VCaP (cell line): ENCODE data around the gene SIN3B.

ENCODE experiments used
- H3K27ac ChIP-seq: fragments of 450-650 bp; 2 replicates; pipeline ENCODE4 v1.5.1; 2017
- TF ChIP-seq, protein P1 (sequence below): fragments of 450-650 bp; conservative IDR thresholded peaks from 2 replicates; pipeline ENCODE4 v1.5.1; 2017; ENCODE audit warnings: mild to moderate bottlenecking, moderate library complexity

Gene SIN3B

DNA sequence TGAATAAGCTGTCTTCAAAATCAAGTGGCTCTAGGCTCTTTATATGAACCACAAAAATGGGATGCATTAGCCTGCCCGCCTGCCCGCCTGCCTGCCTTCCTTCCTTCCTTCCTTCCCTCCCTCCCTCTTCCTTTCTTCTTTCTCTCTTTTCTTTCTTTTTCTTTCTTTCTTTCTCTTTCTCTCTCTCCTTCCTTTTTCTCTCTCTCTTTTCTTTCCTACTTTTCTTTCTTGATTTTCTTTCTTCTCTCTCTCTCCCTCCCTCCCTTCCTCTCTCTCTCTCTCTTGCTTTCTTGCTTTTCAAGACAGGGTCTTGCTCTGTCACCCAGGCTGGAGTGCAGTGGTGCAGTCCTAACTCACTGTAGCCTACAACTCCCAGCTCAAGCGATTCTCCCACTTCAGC is 86.5 kb downstream of the SIN3B start:
- no peak overlapping the region for H3K27ac ChIP-seq
- TF ChIP-seq, protein P1, sequence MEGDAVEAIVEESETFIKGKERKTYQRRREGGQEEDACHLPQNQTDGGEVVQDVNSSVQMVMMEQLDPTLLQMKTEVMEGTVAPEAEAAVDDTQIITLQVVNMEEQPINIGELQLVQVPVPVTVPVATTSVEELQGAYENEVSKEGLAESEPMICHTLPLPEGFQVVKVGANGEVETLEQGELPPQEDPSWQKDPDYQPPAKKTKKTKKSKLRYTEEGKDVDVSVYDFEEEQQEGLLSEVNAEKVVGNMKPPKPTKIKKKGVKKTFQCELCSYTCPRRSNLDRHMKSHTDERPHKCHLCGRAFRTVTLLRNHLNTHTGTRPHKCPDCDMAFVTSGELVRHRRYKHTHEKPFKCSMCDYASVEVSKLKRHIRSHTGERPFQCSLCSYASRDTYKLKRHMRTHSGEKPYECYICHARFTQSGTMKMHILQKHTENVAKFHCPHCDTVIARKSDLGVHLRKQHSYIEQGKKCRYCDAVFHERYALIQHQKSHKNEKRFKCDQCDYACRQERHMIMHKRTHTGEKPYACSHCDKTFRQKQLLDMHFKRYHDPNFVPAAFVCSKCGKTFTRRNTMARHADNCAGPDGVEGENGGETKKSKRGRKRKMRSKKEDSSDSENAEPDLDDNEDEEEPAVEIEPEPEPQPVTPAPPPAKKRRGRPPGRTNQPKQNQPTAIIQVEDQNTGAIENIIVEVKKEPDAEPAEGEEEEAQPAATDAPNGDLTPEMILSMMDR: no peak

DNA sequence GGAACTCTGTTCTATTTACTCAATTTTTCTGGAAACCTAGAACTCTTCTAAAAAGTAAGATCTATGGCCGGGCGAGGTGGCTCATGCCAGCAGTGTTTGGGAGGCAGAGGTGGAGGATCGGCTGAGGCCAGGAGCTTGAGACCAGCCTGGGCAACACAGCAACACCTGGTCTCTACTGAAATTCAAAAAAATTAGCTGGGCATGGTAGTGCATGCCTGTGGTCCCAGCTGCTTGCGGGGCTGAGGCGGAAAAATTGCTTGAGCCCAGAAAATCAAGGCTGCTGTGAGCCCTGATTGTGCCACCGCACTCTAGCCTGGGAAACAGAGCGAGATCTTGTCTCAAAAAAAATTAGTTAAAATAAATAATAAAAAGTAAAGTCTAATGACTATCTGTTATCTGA is 88.2 kb downstream of the SIN3B start:
- TF ChIP-seq, protein P1: no peak
- H3K27ac ChIP-seq: no peak overlapping the region

DNA sequence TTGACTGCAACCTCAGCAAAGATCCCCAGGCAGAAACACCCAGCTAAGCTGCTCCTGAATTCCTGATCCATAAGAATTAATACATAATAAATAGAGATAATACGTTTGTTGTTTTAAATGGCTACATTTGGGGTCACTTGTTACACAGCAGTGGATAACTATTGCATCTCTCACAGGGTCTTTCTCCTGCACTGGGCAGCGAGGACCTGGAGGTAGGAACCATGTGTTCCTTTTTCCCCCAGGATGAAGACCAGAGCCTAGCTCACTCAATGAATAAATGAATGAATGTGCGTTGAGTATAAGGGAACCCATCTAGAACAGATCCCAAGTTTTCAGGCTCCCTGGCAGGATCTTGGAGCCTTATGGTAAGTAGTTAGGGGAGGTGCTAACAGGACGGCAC is 90.3 kb downstream of the SIN3B start:
- TF ChIP-seq, protein P1: no peak
- H3K27ac ChIP-seq: no peak overlapping the region

DNA sequence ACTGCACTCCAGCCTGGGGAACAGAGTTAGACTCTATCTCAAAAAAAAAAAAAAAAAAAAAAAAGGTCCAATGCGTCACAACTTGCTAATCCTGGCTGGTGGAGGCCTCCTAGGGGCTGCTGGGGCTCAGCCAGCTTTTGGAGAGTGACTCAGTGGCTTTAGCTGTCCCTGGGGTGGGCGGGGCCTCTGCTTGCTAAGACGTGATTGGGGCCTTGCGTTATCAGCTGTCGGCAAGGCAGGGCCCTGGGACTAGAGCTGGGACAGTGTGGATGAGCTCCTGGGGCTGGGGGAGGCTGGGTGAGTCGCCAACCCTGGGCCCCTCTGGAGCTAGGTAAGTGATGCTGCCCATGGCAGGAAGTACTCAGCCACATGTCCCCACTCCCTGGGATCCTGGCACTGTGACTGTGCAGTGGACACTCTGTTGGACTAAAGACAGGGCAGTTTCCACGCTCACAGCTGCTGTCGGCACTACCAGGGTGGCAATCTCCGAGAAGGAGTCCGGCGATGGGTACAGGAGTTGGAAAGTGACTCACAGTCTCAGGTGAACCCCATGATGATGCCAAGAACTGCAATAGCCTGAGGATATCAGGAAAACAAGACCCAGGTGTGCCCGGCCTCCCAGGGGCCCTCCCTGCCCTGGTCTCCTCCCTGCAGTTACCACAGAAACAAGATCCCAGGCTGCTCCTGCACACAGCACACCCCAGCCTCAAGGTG is 91.8 kb downstream of the SIN3B start:
- TF ChIP-seq, protein P1: no peak
- H3K27ac ChIP-seq: no peak overlapping the region

DNA sequence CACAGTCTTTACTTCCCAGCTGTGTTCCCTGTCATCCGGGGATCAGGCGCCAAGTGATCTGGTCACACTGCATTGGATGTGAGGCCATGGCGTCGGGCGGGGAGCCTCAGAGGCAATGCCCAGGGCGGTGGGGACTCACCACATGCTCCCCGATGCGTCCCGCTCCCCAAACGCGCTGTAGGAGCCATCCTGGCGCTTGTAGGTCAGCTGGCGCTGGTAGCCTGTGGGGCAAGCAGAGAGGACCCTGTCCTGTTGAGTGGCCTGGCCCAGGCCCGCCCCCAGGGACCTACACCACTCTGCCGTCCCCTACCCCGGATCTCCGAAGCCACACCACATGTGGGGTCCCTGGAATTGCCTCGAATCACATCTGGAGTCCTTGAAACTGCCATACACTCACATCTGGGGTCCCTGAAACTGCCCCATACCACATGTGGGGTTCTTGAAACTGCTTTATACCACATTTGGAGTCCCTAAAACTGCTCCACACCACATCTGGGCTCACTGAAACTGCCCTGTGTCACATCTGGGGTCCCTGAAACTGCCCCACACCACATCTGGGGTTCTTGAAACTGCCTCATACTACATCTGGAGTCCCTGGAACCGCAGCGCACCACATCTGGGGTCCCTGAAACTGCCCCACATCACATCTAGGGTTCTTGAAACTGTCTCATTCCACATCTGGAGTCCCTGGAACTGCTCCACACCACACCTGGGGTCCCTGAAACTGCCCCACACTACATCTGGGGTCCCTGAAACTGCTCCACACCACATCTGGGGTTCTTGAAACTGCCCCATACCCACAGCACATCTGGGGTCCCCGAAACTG is 92.8 kb downstream of the SIN3B start:
- no peak overlapping the region for H3K27ac ChIP-seq
- TF ChIP-seq, protein P1: no peak

DNA sequence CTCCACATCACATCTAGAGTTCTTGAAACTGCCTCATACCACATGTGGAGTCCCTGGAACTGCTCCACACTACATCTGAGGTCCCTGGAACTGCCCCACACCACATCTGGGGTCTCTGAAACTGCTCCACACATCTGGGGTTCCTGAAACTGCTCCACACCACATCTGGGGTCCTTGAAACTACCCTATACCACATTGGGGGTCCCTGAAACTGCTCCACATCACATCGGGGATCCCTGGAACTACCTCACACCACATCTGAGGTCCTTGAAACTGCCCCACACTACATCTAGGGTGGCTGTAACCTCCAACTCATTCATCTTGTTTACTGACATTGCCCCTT is 93.4 kb downstream of the SIN3B start:
- TF ChIP-seq, protein P1: no peak
- H3K27ac ChIP-seq: no peak overlapping the region

DNA sequence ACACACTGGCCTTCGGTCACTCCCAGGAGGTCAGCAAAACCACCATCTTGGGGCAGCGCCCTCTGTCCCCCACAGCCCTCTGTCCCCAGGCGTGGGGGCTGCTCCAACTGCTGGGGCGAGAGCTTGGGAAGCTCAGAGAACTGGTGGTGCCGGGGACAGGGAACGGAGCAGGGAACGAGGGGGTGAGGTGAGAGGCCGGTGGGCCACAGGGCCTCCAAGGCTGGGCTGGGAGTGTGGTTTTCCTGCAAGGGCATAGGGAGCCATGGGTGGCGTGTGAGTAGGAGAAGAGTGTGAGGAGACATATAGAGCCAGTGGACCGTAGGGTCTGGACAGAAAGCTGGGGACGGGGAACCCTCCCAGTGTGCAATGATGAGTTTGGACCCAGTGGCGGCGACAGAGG is 93.8 kb downstream of the SIN3B start:
- no peak overlapping the region for H3K27ac ChIP-seq
- TF ChIP-seq, protein P1: no peak
